ENCODE measurements around the gene REPS1. TPM values are rescaled to one million over a fixed set of nuclear protein-coding genes. Genes with fewer than 3 reads are reported as not detected.
"Not testable (repeated sequence)": the region's sequence is repeated elsewhere in the genome, so short reads cannot be mapped to it uniquely, and the experiment has no call there.

The REPS1 gene
- total and polyA plus RNA-seq, 2 experiments from 2014 or later: 30.0 to 43.1 TPM

DNA sequence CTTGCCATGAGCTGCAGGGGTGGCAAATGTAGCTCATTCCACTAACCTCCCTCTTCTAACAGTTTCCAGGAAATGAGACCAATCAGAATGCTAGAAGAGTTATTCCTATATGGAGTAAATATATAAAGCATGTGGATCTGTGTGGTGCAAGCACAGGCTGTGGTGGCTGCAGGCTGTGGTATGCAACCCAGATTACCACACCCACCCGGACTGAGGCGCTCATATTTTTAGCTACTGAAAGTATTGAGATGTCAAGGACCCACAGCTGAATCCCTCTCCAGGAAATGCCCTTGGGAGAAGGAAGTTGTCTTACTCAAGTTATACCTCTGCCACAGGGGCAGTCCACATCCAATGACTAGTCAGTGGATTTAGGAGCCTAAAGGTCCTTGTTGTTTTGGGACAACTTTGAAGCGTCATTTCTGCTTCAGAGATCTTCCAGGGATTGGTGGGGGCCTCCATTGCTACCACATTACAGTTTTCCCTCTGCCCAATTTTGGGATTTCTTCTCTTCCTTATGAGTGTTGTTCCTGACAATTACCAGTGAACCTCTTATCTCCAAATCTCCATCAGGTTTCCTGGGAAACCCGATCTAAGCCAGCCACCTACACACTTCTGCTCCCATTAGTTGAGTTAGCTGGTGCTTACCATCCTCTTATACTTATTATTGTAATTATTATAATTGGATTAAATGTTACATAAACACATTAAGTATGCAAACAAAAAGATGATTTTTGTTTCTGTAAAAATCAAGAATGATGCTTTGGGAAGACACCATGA, 12.1 kb upstream of the REPS1 start:
- DNase-seq (ENCODE audit: low spot score): no peak
- 76% methylated on average over 4 of the region's 4 CpGs for WGBS (ENCODE audit: low lambda C conversion rate, missing lambda C conversion rate)
- no peaks in the 10 kb centered on the region for H4K20me1 ChIP-seq (ENCODE audit: insufficient read depth, poor library complexity, severe bottlenecking)
- H3K4me2 ChIP-seq: no peak overlapping the region
- no peak overlapping the region for H3K27ac ChIP-seq
- no peak overlapping the region for H3K4me3 ChIP-seq
- H3K27me3 ChIP-seq: no peaks in the 10 kb centered on the region
- no peak overlapping the region for H2AFZ ChIP-seq
- TF ChIP-seq EZH2phosphoT487 (IDR thresholded peaks at IDR 0.05; ENCODE audit: low read depth, severe bottlenecking, unreplicated experiment) (no peak), CTCF (IDR thresholded peaks at IDR 0.05; ENCODE audit: poor library complexity) (no peak), EZH2 (IDR thresholded peaks at IDR 0.05; ENCODE audit: borderline replicate concordance) (no peak)
- no peaks in the 10 kb centered on the region for H3K79me2 ChIP-seq
- no peaks in the 10 kb centered on the region for H3K9me3 ChIP-seq (ENCODE audit: low read depth)
- no peaks in the 10 kb centered on the region for H3K4me1 ChIP-seq (ENCODE audit: insufficient read depth)
- H3K36me3 ChIP-seq (replicated peaks; ENCODE audit: insufficient read depth, low read depth): no peaks in the 10 kb centered on the region
- no peaks in the 10 kb centered on the region for H3K9me2 ChIP-seq (replicated peaks; ENCODE audit: insufficient read depth)

- Histone ChIP-seq H3K27ac (no peak overlapping the region), H3K79me2 (no peaks in the 10 kb centered on the region), H2AFZ (no peak overlapping the region), H3K27me3 (no peaks in the 10 kb centered on the region), H3K9me3 (ENCODE audit: low read depth) (no peaks in the 10 kb centered on the region), H3K36me3 (replicated peaks; ENCODE audit: insufficient read depth, low read depth) (no peaks in the 10 kb centered on the region), H3K9me2 (replicated peaks; ENCODE audit: insufficient read depth) (no peaks in the 10 kb centered on the region), H3K4me3 (no peak overlapping the region), H3K4me2 (no peak overlapping the region), H4K20me1 (ENCODE audit: insufficient read depth, poor library complexity, severe bottlenecking) (no peaks in the 10 kb centered on the region), H3K4me1 (ENCODE audit: insufficient read depth) (peaks cover 3% of the 10 kb centered on the region)
- DNase-seq (ENCODE audit: low spot score): no peak
- TF ChIP-seq CTCF (IDR thresholded peaks at IDR 0.05; ENCODE audit: poor library complexity): no peak
- TF ChIP-seq EZH2phosphoT487 (IDR thresholded peaks at IDR 0.05; ENCODE audit: low read depth, severe bottlenecking, unreplicated experiment): no peak
- TF ChIP-seq EZH2 (IDR thresholded peaks at IDR 0.05; ENCODE audit: borderline replicate concordance): no peak
- whole genome bisulfite sequencing (ENCODE audit: low lambda C conversion rate, missing lambda C conversion rate): 90% methylated on average over 5 of the region's 5 CpGs
Observed at GRCh38 chr6:138997136-138997535, 9.1 kb upstream of the REPS1 start.

DNA sequence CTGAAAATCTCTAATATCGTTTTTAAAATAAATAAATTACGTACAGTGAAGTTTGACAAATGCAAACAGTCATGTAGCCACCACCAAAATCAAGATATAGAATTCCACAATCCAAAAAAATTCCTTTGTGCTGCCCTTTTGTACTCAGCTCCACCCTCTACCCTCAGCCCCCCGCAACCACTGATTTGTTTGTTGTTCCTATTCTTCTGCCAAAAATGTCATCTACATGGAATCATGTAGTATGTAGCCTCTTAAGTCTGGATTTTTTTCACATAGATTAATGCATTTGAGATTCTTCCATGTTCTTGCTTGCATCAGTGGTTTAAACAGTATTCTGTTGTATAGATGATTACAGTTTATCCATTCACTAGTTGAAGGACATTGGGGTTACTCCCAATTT, 8.5 kb upstream of the REPS1 start:
- Histone ChIP-seq H3K79me2 (no peaks in the 10 kb centered on the region), H3K4me3 (no peak overlapping the region), H3K36me3 (replicated peaks; ENCODE audit: insufficient read depth, low read depth) (no peaks in the 10 kb centered on the region), H2AFZ (no peak overlapping the region), H3K4me1 (ENCODE audit: insufficient read depth) (peaks cover 3% of the 10 kb centered on the region), H3K9me3 (ENCODE audit: low read depth) (no peaks in the 10 kb centered on the region), H3K4me2 (no peak overlapping the region), H3K9me2 (replicated peaks; ENCODE audit: insufficient read depth) (no peaks in the 10 kb centered on the region), H3K27ac (no peak overlapping the region), H3K27me3 (no peaks in the 10 kb centered on the region), H4K20me1 (ENCODE audit: insufficient read depth, poor library complexity, severe bottlenecking) (no peaks in the 10 kb centered on the region)
- DNase-seq (ENCODE audit: low spot score): no peak
- no peak for TF ChIP-seq CTCF (IDR thresholded peaks at IDR 0.05; ENCODE audit: poor library complexity)
- no peak for TF ChIP-seq EZH2 (IDR thresholded peaks at IDR 0.05; ENCODE audit: borderline replicate concordance)
- no peak for TF ChIP-seq EZH2phosphoT487 (IDR thresholded peaks at IDR 0.05; ENCODE audit: low read depth, severe bottlenecking, unreplicated experiment)
- 90% methylated on average over 3 of the region's 3 CpGs for WGBS (ENCODE audit: low lambda C conversion rate, missing lambda C conversion rate)

DNA sequence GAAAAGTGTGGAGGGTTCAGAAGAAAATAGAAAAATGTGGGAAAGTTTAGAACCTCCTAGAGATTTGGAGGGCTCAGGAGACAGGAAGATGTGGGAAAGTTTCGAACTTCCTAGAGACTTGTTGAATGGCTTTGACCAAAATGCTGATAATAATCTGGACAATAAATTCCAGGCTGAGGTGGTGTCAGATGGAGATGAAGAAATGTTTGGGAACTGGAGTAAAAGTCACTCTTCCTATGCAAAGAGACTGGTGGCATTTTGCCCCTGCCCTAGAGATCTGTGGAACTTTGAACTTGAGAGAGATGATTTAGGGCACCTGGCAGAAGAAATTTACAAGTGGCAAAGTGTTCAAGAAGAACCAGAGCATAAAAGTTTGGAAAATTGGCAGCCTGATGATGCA, 5.4 kb upstream of the REPS1 start:
- not testable (repeated sequence) for H3K9me2 ChIP-seq (replicated peaks; ENCODE audit: insufficient read depth); H3K27me3 ChIP-seq; H3K4me3 ChIP-seq; H4K20me1 ChIP-seq (ENCODE audit: insufficient read depth, poor library complexity, severe bottlenecking); H3K4me1 ChIP-seq (ENCODE audit: insufficient read depth); H3K9me3 ChIP-seq (ENCODE audit: low read depth); H3K79me2 ChIP-seq; DNase-seq (ENCODE audit: low spot score); H3K4me2 ChIP-seq; H3K36me3 ChIP-seq (replicated peaks; ENCODE audit: insufficient read depth, low read depth); H2AFZ ChIP-seq
- WGBS (ENCODE audit: low lambda C conversion rate, missing lambda C conversion rate): 52% methylated on average over 1 of the region's 1 CpG
- H3K27ac ChIP-seq: peak overlapping the region; percentile 53

GRCh38 chr6:138992965-138993364, 4.9 kb upstream of the REPS1 start:
- H3K27me3 ChIP-seq; H3K9me2 ChIP-seq (replicated peaks; ENCODE audit: insufficient read depth); H3K36me3 ChIP-seq (replicated peaks; ENCODE audit: insufficient read depth, low read depth); H3K9me3 ChIP-seq (ENCODE audit: low read depth); H2AFZ ChIP-seq; H3K79me2 ChIP-seq; H4K20me1 ChIP-seq (ENCODE audit: insufficient read depth, poor library complexity, severe bottlenecking); H3K4me1 ChIP-seq (ENCODE audit: insufficient read depth); H3K4me3 ChIP-seq; H3K4me2 ChIP-seq; DNase-seq (ENCODE audit: low spot score): not testable (repeated sequence)
- 92% methylated on average over 5 of the region's 5 CpGs for WGBS (ENCODE audit: low lambda C conversion rate, missing lambda C conversion rate)
- H3K27ac ChIP-seq: peak overlapping the region; percentile 53
